Measurements from ENCODE around the gene PIK3CB. TPM values are rescaled to one million over a fixed set of nuclear protein-coding genes. Genes with fewer than 3 reads are reported as not detected.
"Not testable (repeated sequence)": the region's sequence is repeated elsewhere in the genome, so short reads cannot be mapped to it uniquely, and the experiment has no call there.

PIK3CB gene
- total RNA-seq, 4 donors from 2014 or later: 60.2 to 90.0 (median 78.5) TPM

GRCh38 chr3:138609898-138610266 lies 224.8 kb downstream of the PIK3CB start:
- peak overlapping the region in 1 of 3 donors; percentile 83 for H3K4me3 ChIP-seq (replicated peaks in 1 of 3)
- no peaks in the 10 kb centered on the region for H3K27me3 ChIP-seq
- H3K27ac ChIP-seq: peak overlapping the region; percentile 20 to 97 (median 94)
- H3K4me1 ChIP-seq: peaks cover 13 to 15% of the 10 kb centered on the region in 2 donors
- no peak for DNase-seq
- no peaks in the 10 kb centered on the region for H3K36me3 ChIP-seq
- TF ChIP-seq CTCF (IDR thresholded peaks at IDR 0.05) (no peak), POLR2A (IDR thresholded peaks at IDR 0.05) (no peak)
- WGBS, 2 donors: 64 to 66% methylated on average over 6 of the region's 6 CpGs
- no peaks in the 10 kb centered on the region for H3K9me3 ChIP-seq
- intact Hi-C loops (cut with DNase I): loop anchor here (10.0 kb wide), 1 partner anchor 75 kb away; no protein-coding TSS in a partner anchor

- H3K9me3 ChIP-seq: no peaks in the 10 kb centered on the region
- H3K4me3 ChIP-seq (replicated peaks in 1 of 3): peak within 1 kb of the TSS; percentile 1 to 83 (median 19)
- DNase-seq: peak; percentile 78 to 80
- H3K27me3 ChIP-seq: no peaks in the 10 kb centered on the region
- TF ChIP-seq CTCF (IDR thresholded peaks at IDR 0.05) (no peak), POLR2A (IDR thresholded peaks at IDR 0.05) (peak in 1 of 2 donors; percentile 47)
- WGBS, 2 donors: 13 to 16% methylated on average over 11 to 15 of the region's 68 CpGs
- peaks cover 13 to 15% of the 10 kb centered on the region in 2 donors for H3K4me1 ChIP-seq
- H3K36me3 ChIP-seq: no peaks in the 10 kb centered on the region
- H3K27ac ChIP-seq: peak within 1 kb of the TSS; percentile 90 to 97 (median 94)
- intact Hi-C loops (cut with DNase I): loop anchor here (10.0 kb wide), 1 partner anchor 76 kb away; no protein-coding TSS in a partner anchor
Observed at GRCh38 chr3:138608322-138609135, 226.2 kb downstream of the PIK3CB start, which contains the start of gene FAIM. Gene FAIM, plus strand, starts transcription at chr3:138608771. Its CDS starts 10,956 bp downstream, at chr3:138619727.

- 97% methylated on average over 5 of the region's 5 CpGs for WGBS, 2 donors
- not testable (repeated sequence) for H3K9me3 ChIP-seq; DNase-seq; H3K27me3 ChIP-seq; H3K4me3 ChIP-seq (replicated peaks in 1 of 3); H3K36me3 ChIP-seq; H3K27ac ChIP-seq
- intact Hi-C loops (cut with DNase I): loop anchor here (10.0 kb wide), 1 partner anchor 81 kb away; no protein-coding TSS in a partner anchor
- peaks cover 9 to 11% of the 10 kb centered on the region in 2 donors for H3K4me1 ChIP-seq
Observed at GRCh38 chr3:138604106-138604595, 230.6 kb downstream of the PIK3CB start.

Other genes with a start within 250 kb of the PIK3CB start
- gene CEP70, start 240.7 kb downstream of the PIK3CB start, total RNA-seq: 100 to 1,000 TPM in 1 of 4 donors, 10 to 100 TPM in 3; 68.3 to 100 (median 71.9) TPM
- gene FAIM, start 226.2 kb downstream of the PIK3CB start, total RNA-seq: 10 to 100 TPM; 12.6 to 26.6 (median 20.4) TPM
- gene FOXL2, start 112.2 kb upstream of the PIK3CB start, total RNA-seq: not detected
- not detected for gene FOXL2NB, start 112.3 kb upstream of the PIK3CB start, total RNA-seq
- gene PRR23A, start 171.3 kb upstream of the PIK3CB start, total RNA-seq: not detected
- gene PRR23B, start 186.0 kb upstream of the PIK3CB start, total RNA-seq: not detected
- gene PRR23C, start 210.0 kb upstream of the PIK3CB start, total RNA-seq: not detected

Measured in thyroid gland (tissue), 4 donors.